Hepatocyte (in vitro differentiated cells): ENCODE results near the gene ROCK1. TPM values are rescaled to one million over a fixed set of nuclear protein-coding genes. Genes with fewer than 3 reads are reported as not detected.

Experiments used
- DNase-seq: peaks from one replicate; pipeline ENCODE4 v3.0.0-alpha.2; 2016; ENCODE audit warnings: low spot score
- H2AFZ ChIP-seq: fragments of 200-600 bp; sonication (generic); 2 replicates; pipeline ENCODE4 v1.6.0; 2016; ENCODE audit warnings: antibody characterized with exemption, mild to moderate bottlenecking
- H3K27ac ChIP-seq: fragments of 200-600 bp; sonication (generic); 2 replicates; pipeline ENCODE4 v1.5.1; 2016; ENCODE audit warnings: mild to moderate bottlenecking
- H3K27me3 ChIP-seq: fragments of 200-600 bp; sonication (generic); 2 replicates; pipeline ENCODE4 v1.6.1; 2016
- H3K36me3 ChIP-seq: fragments of 200-600 bp; sonication (generic); replicated peaks from 2 replicates; pipeline ENCODE4 v1.5.1; 2016; ENCODE audit warnings: low read depth; ENCODE audit not compliant: insufficient read depth
- H3K4me1 ChIP-seq: fragments of 200-600 bp; sonication (generic); 2 replicates; pipeline ENCODE4 v1.5.1; 2016; ENCODE audit warnings: mild to moderate bottlenecking, moderate library complexity; ENCODE audit not compliant: insufficient read depth
- H3K4me2 ChIP-seq: fragments of 200-600 bp; sonication (generic); 2 replicates; pipeline ENCODE4 v1.6.0; 2016
- H3K4me3 ChIP-seq: fragments of 200-600 bp; sonication (generic); 2 replicates; pipeline ENCODE4 v1.5.1; 2016; ENCODE audit warnings: mild to moderate bottlenecking
- H3K79me2 ChIP-seq: fragments of 200-600 bp; sonication (generic); 2 replicates; pipeline ENCODE4 v1.6.0; 2017; ENCODE audit warnings: mild to moderate bottlenecking
- H3K9me2 ChIP-seq: fragments of 200-600 bp; sonication (generic); replicated peaks from 2 replicates; pipeline ENCODE4 v1.6.0; 2017; ENCODE audit warnings: mild to moderate bottlenecking; ENCODE audit not compliant: insufficient read depth
- H3K9me3 ChIP-seq: fragments of 200-600 bp; sonication (generic); 2 replicates; pipeline ENCODE4 v1.5.1; 2016; ENCODE audit warnings: low read depth, mild to moderate bottlenecking
- H4K20me1 ChIP-seq: fragments of 200-600 bp; sonication (generic); 2 replicates; pipeline ENCODE4 v1.6.0; 2016; ENCODE audit warnings: mild to moderate bottlenecking; ENCODE audit not compliant: insufficient read depth, poor library complexity, severe bottlenecking
- EZH2 ChIP-seq: fragments of 200-600 bp; sonication (generic); IDR thresholded peaks from 2 replicates; pipeline ENCODE4 v1.6.1; 2016; ENCODE audit warnings: antibody characterized with exemption, mild to moderate bottlenecking, borderline replicate concordance
- EZH2phosphoT487 ChIP-seq: fragments of 200-600 bp; sonication (generic); IDR thresholded peaks from one replicate; pipeline ENCODE4 v1.6.1; 2018; ENCODE audit warnings: antibody characterized with exemption, mild to moderate bottlenecking, low read depth, moderate library complexity; ENCODE audit not compliant: unreplicated experiment, severe bottlenecking
- WGBS: methylation state at CpG from one replicate; pipeline ENCODE4 v1.1.6; 2016; ENCODE audit warnings: low lambda C conversion rate; ENCODE audit errors: missing lambda C conversion rate; 5-methylcytosine and 5-hydroxymethylcytosine counted together
- polyA plus RNA-seq: library from polyadenylated mRNA; unstranded; fragments of >200 nt; fragmentation: Nextera tagmentation; extraction: Ambion mirVana; gene quantifications from 2 replicates; pipeline ENCODE4 v1.2.1, GENCODE V29; 2016
- total RNA-seq: library from RNA; depleted of rRNA; stranded (reverse); fragments of >200 nt; gene quantifications from 2 replicates; pipeline ENCODE4 v1.2.3, GENCODE V29; 2014
- TF ChIP-seq, protein P1 (sequence below): fragments of 200-600 bp; sonication (generic); IDR thresholded peaks from 2 replicates; pipeline ENCODE4 v1.5.1; 2016; ENCODE audit warnings: antibody characterized with exemption, mild to moderate bottlenecking; ENCODE audit not compliant: poor library complexity

ROCK1 gene
- total and polyA plus RNA-seq, 2 experiments from 2014 or later: 22.5 to 41.7 TPM

DNA sequence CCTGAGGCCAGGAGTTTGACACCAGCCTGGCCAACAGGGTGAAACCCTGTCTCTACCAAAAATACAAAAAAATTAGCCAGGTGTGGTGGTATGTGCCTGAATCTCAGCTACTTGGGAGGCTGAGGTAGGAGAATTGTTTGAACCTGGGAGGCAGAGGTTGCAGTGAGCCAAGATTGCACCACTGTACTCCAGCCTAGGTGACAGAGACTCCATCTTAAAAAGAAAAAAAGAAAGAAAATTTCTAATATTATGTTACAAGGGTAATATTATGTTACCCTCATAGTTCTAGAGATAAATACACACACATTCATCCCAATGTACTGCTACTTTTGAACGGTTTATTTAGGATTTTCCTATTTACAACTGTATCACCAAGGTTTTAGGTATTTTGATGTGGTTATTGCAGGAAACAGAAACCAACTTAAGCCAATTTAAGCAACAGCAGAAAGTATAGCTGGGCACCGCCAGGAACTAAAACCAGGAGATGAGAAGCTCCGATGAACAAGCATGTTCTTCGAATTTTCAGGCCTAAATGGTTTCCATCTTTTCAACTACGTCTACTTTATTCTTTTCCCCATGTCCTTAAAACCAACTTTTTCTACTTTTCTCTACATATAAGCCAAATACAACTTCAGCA, 11.8 kb upstream of the ROCK1 start:
- Histone ChIP-seq H3K27ac (no peak overlapping the region), H3K79me2 (no peaks in the 10 kb centered on the region), H3K4me1 (no peaks in the 10 kb centered on the region), H3K4me2 (no peak overlapping the region), H3K4me3 (no peak overlapping the region), H3K36me3 (no peaks in the 10 kb centered on the region), H3K27me3 (no peaks in the 10 kb centered on the region), H4K20me1 (no peaks in the 10 kb centered on the region), H2AFZ (no peak overlapping the region), H3K9me2 (no peaks in the 10 kb centered on the region), H3K9me3 (no peaks in the 10 kb centered on the region)
- TF ChIP-seq EZH2 (no peak), EZH2phosphoT487 (no peak)
- TF ChIP-seq, protein P1, sequence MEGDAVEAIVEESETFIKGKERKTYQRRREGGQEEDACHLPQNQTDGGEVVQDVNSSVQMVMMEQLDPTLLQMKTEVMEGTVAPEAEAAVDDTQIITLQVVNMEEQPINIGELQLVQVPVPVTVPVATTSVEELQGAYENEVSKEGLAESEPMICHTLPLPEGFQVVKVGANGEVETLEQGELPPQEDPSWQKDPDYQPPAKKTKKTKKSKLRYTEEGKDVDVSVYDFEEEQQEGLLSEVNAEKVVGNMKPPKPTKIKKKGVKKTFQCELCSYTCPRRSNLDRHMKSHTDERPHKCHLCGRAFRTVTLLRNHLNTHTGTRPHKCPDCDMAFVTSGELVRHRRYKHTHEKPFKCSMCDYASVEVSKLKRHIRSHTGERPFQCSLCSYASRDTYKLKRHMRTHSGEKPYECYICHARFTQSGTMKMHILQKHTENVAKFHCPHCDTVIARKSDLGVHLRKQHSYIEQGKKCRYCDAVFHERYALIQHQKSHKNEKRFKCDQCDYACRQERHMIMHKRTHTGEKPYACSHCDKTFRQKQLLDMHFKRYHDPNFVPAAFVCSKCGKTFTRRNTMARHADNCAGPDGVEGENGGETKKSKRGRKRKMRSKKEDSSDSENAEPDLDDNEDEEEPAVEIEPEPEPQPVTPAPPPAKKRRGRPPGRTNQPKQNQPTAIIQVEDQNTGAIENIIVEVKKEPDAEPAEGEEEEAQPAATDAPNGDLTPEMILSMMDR: no peak
- WGBS: 92% methylated on average over 5 of the region's 5 CpGs
- DNase-seq: no peak

DNA sequence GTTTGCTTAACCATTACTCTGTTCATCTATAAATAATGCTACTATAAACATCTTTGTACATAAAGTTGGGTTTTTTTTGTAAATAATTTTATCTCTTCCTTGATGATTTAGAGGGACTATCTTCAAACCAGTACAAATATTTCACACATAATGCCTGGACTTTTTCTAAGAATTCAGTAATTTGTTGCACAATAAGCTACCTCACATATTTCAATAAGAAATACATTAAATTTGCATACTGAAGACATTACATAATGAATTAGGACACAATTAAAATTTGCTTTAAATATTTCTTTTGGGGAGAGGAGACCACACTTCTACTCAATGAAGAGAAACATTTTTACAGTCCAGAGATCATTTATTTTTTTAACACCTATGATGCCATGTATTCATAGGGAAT, 7.2 kb upstream of the ROCK1 start:
- no peak for DNase-seq
- no peak overlapping the region for H2AFZ ChIP-seq
- H4K20me1 ChIP-seq: no peaks in the 10 kb centered on the region
- H3K27me3 ChIP-seq: no peaks in the 10 kb centered on the region
- TF ChIP-seq EZH2phosphoT487: no peak
- TF ChIP-seq, protein P1: no peak
- TF ChIP-seq EZH2: no peak
- no peak overlapping the region for H3K27ac ChIP-seq
- no peak overlapping the region for H3K4me3 ChIP-seq
- H3K9me2 ChIP-seq: no peaks in the 10 kb centered on the region
- no peaks in the 10 kb centered on the region for H3K9me3 ChIP-seq
- no peaks in the 10 kb centered on the region for H3K79me2 ChIP-seq
- H3K4me1 ChIP-seq: peaks cover 5% of the 10 kb centered on the region
- H3K36me3 ChIP-seq: no peaks in the 10 kb centered on the region
- H3K4me2 ChIP-seq: no peak overlapping the region

DNA sequence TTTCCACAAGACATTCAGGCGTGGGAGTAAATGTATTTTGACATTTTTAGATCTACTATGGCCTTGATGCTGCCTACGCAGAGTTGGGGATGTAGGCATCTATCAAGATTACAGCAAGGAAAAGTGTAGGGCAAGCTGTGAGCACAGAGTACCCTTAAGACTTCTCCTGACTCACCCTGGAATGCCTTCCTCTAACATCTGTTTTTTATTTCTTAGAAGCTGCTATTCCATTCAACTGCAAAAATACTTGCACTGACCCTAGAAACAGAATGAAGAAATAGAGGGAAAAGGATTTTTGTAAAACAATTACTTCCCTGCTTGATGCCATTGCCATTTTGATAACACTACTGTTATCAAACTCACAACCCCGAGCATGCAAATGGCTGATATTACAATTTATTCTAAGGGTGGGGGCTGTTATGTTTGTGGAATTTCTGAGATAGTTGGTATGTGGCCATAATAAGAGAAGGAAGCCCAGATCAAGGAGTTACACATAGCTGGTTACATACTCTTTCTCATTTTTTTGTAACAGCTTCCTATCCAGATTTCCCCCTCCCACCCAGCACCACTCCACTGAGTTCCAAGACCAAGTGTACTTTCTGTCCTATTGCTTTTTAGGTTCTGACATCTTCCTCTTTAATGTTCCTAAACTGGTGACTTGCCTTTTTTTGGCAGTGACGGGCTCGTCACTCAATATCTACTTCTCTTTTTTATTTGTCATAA, 6.0 kb upstream of the ROCK1 start:
- Histone ChIP-seq H3K4me3 (no peak overlapping the region), H3K36me3 (no peaks in the 10 kb centered on the region), H3K9me2 (no peaks in the 10 kb centered on the region), H3K4me2 (no peak overlapping the region), H3K9me3 (no peaks in the 10 kb centered on the region), H3K4me1 (peaks cover 8% of the 10 kb centered on the region), H4K20me1 (no peaks in the 10 kb centered on the region), H3K27me3 (no peaks in the 10 kb centered on the region), H3K79me2 (no peaks in the 10 kb centered on the region), H2AFZ (no peak overlapping the region), H3K27ac (peak overlapping the region; percentile 10)
- peak; percentile 31 for DNase-seq
- TF ChIP-seq EZH2 (no peak), EZH2phosphoT487 (no peak)
- 57% methylated on average over 5 of the region's 5 CpGs for WGBS
